A673 (cell line): Measurements from ENCODE around the gene GRAP2. TPM values are rescaled to one million over a fixed set of nuclear protein-coding genes. Genes with fewer than 3 reads are reported as not detected.

Experiments used
- BruUV-seq: library from RNA; stranded (reverse); fragments of 400-500 nt; replicated peaks from 2 replicates; lab custom pipeline; 2021; lab: Mats Ljungman, UMichigan
- CTCF ChIA-PET: fragments of 300-600 bp; sonication (Branson Sonifier 250); formaldehyde crosslinking; loops from one replicate; lab custom pipeline; 2022; ENCODE audit warnings: antibody characterized with exemption; lab: Charles Lee
- POLR2A ChIA-PET: fragments of 300-600 bp; sonication (Branson Sonifier 250); formaldehyde crosslinking; loops from one replicate; lab custom pipeline; 2022; ENCODE audit warnings: antibody characterized with exemption; ENCODE audit not compliant: low non-redundant PET; lab: Charles Lee
- DNase-seq: peaks from one replicate; pipeline ENCODE4 v3.0.0-alpha.2; 2015; ENCODE audit warnings: low spot score
- H3K27ac ChIP-seq: fragments of 200-600 bp; sonication (generic); 2 replicates; pipeline ENCODE4 v1.5.1; 2016; ENCODE audit warnings: mixed run types, low read depth, mild to moderate bottlenecking, mixed read lengths, antibody characterized with exemption, low read length; ENCODE audit not compliant: poor library complexity, severe bottlenecking
- H3K27me3 ChIP-seq: fragments of 200-600 bp; sonication (generic); replicated peaks from 2 replicates; pipeline ENCODE4 v1.6.1; 2017; ENCODE audit warnings: mixed run types, low read depth, mild to moderate bottlenecking, mixed read lengths, antibody characterized with exemption, low read length; ENCODE audit not compliant: insufficient read depth, poor library complexity
- H3K36me3 ChIP-seq: fragments of 200-600 bp; sonication (generic); 2 replicates; pipeline ENCODE4 v1.6.1; 2016; ENCODE audit warnings: mixed run types, mild to moderate bottlenecking, mixed read lengths, antibody characterized with exemption, low read length; ENCODE audit not compliant: insufficient read depth, poor library complexity, severe bottlenecking
- H3K4me1 ChIP-seq: fragments of 200-600 bp; sonication (generic); 2 replicates; pipeline ENCODE4 v1.6.1; 2017; ENCODE audit warnings: mixed run types, mild to moderate bottlenecking, mixed read lengths, antibody characterized with exemption, low read length; ENCODE audit not compliant: insufficient read depth, poor library complexity, severe bottlenecking
- H3K4me3 ChIP-seq: fragments of 200-600 bp; sonication (generic); 2 replicates; pipeline ENCODE4 v1.5.1; 2016; ENCODE audit warnings: low read depth, mixed run types, mild to moderate bottlenecking, mixed read lengths, low read length; ENCODE audit not compliant: poor library complexity, severe bottlenecking
- H3K9me3 ChIP-seq: fragments of 200-600 bp; sonication (generic); 2 replicates; pipeline ENCODE4 v1.6.1; 2016; ENCODE audit warnings: mixed run types, low read depth, mild to moderate bottlenecking, mixed read lengths, antibody characterized with exemption, low read length; ENCODE audit not compliant: poor library complexity, severe bottlenecking
- EZH2 ChIP-seq: fragments of 200-600 bp; sonication (generic); IDR thresholded peaks from 2 replicates; pipeline ENCODE4 v1.6.1; 2017; ENCODE audit warnings: borderline replicate concordance, low read depth, mild to moderate bottlenecking, mixed read lengths, antibody characterized with exemption, low read length; ENCODE audit not compliant: poor library complexity, severe bottlenecking
- intact Hi-C: fragments of 100-400 bp; cut with micrococcal nuclease; formaldehyde crosslinking; loops from one replicate; pipeline ENCODE4 v1.10.0; 2022; ENCODE audit not compliant: unreplicated experiment
- total RNA-seq: library from RNA; stranded (reverse); gene quantifications from 2 replicates; pipeline ENCODE4 v1.2.3, GENCODE V29; 2021
- TF ChIP-seq, protein P1 (sequence below): fragments of 300-800, 200-600 bp; sonication (generic); conservative IDR thresholded peaks from 2 replicates; pipeline ENCODE4 v1.5.1; 2017; ENCODE audit warnings: low read depth, mild to moderate bottlenecking, antibody characterized with exemption, low read length, moderate library complexity, mixed read lengths

Gene GRAP2
- total RNA-seq, 1 experiment from 2014 or later: not detected

DNA sequence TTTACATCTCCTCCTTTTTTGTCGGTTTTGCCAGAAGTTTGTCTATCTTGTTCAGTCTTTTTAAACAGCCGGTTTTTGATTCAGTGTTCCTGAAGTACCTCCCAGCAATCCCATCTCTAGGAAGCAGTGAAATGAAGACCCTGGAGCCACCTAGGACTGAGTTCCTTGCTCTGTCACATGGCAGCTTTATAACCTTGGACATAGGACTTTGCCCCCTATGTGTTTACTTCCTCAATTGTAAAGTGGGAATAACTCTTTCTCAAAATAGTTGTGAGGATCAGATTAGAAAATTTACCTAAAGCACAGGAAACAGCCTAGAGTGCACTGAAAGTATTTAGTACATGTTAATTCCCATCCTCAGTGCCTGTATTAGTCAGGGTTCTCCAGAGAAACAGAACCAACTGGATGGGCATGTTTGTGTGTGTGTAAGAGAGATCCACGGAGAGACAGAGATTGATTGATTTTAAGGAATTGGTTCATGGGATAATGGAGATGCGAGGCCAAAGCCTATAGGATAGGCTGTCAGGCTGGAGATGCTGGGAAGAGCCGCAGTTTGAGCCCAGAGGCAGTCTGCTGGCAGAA is 113.9 kb downstream of the GRAP2 start:
- intact Hi-C loops: no loop called here
- Histone ChIP-seq H3K27me3 (peaks cover 33% of the 10 kb centered on the region), H3K4me3 (no peak overlapping the region), H3K9me3 (no peaks in the 10 kb centered on the region), H3K27ac (no peak overlapping the region), H3K36me3 (no peaks in the 10 kb centered on the region), H3K4me1 (no peaks in the 10 kb centered on the region)
- no peak for TF ChIP-seq EZH2
- TF ChIP-seq, protein P1, sequence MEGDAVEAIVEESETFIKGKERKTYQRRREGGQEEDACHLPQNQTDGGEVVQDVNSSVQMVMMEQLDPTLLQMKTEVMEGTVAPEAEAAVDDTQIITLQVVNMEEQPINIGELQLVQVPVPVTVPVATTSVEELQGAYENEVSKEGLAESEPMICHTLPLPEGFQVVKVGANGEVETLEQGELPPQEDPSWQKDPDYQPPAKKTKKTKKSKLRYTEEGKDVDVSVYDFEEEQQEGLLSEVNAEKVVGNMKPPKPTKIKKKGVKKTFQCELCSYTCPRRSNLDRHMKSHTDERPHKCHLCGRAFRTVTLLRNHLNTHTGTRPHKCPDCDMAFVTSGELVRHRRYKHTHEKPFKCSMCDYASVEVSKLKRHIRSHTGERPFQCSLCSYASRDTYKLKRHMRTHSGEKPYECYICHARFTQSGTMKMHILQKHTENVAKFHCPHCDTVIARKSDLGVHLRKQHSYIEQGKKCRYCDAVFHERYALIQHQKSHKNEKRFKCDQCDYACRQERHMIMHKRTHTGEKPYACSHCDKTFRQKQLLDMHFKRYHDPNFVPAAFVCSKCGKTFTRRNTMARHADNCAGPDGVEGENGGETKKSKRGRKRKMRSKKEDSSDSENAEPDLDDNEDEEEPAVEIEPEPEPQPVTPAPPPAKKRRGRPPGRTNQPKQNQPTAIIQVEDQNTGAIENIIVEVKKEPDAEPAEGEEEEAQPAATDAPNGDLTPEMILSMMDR: no peak
- POLR2A ChIA-PET: no interaction called here
- DNase-seq: no peak
- CTCF ChIA-PET: no interaction called here
- no TSS peak for BruUV-seq

DNA sequence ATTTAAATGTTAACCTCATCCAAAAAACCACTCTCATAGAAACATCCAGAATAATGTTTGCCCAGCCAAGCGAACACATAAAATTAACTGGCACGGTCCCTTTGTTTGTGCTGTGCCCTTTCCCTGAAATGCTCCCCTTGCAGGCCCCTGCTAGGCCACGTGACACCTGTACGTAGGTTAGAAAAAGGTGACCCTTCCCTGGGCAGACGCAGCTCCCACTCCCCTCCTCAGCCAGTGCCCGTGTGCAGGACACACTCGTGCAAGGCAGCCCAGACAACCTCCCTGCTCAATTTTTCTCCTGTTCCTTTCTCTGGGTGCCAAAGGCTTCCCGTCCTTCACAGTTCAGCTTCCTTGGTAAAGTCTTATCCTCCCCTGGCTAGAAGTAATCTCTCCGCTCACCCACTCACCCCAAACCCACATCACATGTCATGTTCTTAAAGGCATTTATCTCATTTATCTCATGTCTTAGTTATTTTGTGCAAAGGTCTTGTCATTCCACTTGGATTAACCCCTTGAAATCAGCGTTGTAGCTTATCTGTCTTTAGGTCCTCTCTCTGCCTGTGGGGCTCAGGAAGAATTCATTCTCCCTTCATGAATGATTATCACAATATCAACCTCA is 114.6 kb downstream of the GRAP2 start:
- no TSS peak for BruUV-seq
- no peaks in the 10 kb centered on the region for H3K36me3 ChIP-seq
- no peaks in the 10 kb centered on the region for H3K4me1 ChIP-seq
- TF ChIP-seq EZH2: no peak
- TF ChIP-seq, protein P1: no peak
- no peaks in the 10 kb centered on the region for H3K9me3 ChIP-seq
- intact Hi-C loops: no loop called here
- no peak overlapping the region for H3K27ac ChIP-seq
- DNase-seq: no peak
- POLR2A ChIA-PET: no interaction called here
- H3K4me3 ChIP-seq: no peak overlapping the region
- CTCF ChIA-PET: no interaction called here
- peaks cover 26% of the 10 kb centered on the region for H3K27me3 ChIP-seq

DNA sequence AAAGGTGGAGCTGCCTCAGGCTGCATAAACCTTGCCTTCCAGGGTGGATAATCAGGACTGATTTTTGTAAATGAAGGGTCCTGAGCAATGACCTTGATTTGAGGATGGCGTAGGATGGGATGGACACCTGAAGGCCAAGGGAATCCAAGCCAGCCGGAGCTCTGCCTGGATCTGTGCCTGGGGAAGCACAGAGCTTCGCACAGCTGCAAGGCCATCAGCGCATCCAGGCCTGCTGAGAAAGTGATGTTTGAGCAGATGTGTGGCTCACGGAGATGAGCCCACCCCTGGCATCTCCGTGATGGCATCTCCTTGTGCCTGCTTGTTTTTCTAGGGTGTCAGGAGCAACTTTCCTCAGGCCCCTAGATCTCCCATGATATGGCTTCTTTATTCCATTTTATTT is 117.2 kb downstream of the GRAP2 start:
- ChIA-PET POLR2A (no interaction called here), CTCF (no interaction called here)
- H3K4me1 ChIP-seq: no peaks in the 10 kb centered on the region
- H3K27ac ChIP-seq: no peak overlapping the region
- no peaks in the 10 kb centered on the region for H3K36me3 ChIP-seq
- H3K9me3 ChIP-seq: no peaks in the 10 kb centered on the region
- TF ChIP-seq EZH2: no peak
- TF ChIP-seq, protein P1: no peak
- DNase-seq: no peak
- no TSS peak for BruUV-seq
- no peak overlapping the region for H3K4me3 ChIP-seq
- intact Hi-C loops: no loop called here
- peaks cover 15% of the 10 kb centered on the region for H3K27me3 ChIP-seq
